Spleen (tissue), 7 donors: Measurements from ENCODE around the gene TSEN15.

Experiments used
- CTCF ChIP-seq, 11 experiments: fragments of 200-600 bp in 7 of 11; fragments of 450-650 bp in 4 of 11; sonication (generic) in 4 of 11; IDR thresholded peaks in 8 of 11; conservative IDR thresholded peaks in 3 of 11; 1 replicate in 7 of 11; 2 replicates in 4 of 11; pipeline versions ENCODE4 v1.4.0 to v1.8.0; 2016 to 2021; ENCODE audit warnings: antibody characterized with exemption in 11 of 11, inconsistent platforms in 4 of 11, mild to moderate bottlenecking in 1 of 11
- POLR2A ChIP-seq, 3 donors: fragments of 450-650 bp; IDR thresholded peaks; one replicate each; pipeline ENCODE4 v1.5.1; 2017; ENCODE audit warnings: antibody characterized with exemption in 3 of 3, mild to moderate bottlenecking in 1 of 3
- donor health status: DM: no; HTN: no; CAD: no; lungs with moderate emphysema.
- donor health status: DM: no; HTN: no; CAD: no.
- donor health status: DM: no; HTN: no; CAD: no.

DNA sequence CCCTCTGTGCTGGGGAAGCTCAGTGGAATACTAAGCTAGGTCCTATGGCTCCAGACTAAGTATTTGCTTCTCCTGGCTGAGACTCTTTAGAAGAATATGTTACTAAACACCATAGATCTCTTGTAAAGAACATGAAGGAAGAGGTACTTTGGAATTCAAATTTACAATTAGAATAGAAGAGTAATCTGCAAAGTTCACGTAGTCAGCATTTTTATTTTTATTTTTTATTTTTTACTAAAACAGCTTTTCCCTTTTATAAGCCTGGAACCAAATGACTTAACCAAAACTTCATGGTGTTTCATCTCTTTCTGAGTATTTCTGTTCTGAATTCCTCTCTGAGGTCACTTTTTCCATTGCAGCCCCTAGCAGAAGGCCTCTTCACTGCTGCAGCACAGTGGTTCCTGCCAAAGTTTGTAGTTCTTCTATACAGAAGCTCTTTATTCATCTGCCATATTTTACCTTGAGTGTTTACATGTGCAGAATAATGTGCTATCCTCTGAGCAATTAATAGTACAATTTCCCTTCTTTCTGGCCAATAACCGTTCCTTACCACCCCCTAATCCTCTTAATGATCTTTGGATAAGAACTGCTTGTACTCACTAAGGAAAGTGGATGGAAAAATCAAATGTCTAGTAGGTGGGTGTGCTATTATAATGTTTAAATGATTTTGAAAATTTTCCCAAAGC is 27.2 kb downstream of the TSEN15 start:
- TF ChIP-seq CTCF (IDR thresholded peaks at IDR 0.05 in 8 of 11, conservative IDR thresholded peaks at IDR 0.05 in 3 of 11) (no peak), POLR2A (IDR thresholded peaks at IDR 0.05) (no peak)
